ENCODE measurements around the gene KIF19.

The KIF19 gene

GRCh38 chr17:74298778-74299177, 27.2 kb upstream of the KIF19 start:
- no peak for DNase-seq

GRCh38 chr17:74299226-74300009, 26.6 kb upstream of the KIF19 start:
- intact Hi-C loops (cut with DNase I), result loop anchor here (5.0 kb wide), 1 partner anchor 158 kb away; no protein-coding TSS in a partner anchor
- DNase-seq, result peak in 1 of 42 donors; percentile 22

More at GRCh38 chr17:74298778-74299177, 27.2 kb upstream of the KIF19 start:
- intact Hi-C loops (cut with DNase I), result no loop called here

- no peak for DNase-seq
- intact Hi-C loops (cut with DNase I), result loop anchor here (5.0 kb wide), 1 partner anchor 154 kb away; no protein-coding TSS in a partner anchor
Observed at GRCh38 chr17:74303305-74303704, 22.7 kb upstream of the KIF19 start.

GRCh38 chr17:74304184-74304583, 21.8 kb upstream of the KIF19 start:
- no peak for DNase-seq
- intact Hi-C loops (cut with DNase I), result loop anchor here (5.0 kb wide), 1 partner anchor 153 kb away; no protein-coding TSS in a partner anchor

GRCh38 chr17:74305865-74306654, 20.0 kb upstream of the KIF19 start:
- intact Hi-C loops (cut with DNase I), result loop anchor here (2.0 kb wide), 1 partner anchor 55 kb away; the partner anchor contains the start of gene BTBD17
- DNase-seq, result peak in 24 of 42 donors; percentile 10 to 80 (median 47)

GRCh38 chr17:74307984-74308773, 17.8 kb upstream of the KIF19 start:
- DNase-seq, result no peak
- intact Hi-C loops (cut with DNase I), result loop anchor here (2.0 kb wide), 1 partner anchor 53 kb away; the partner anchor contains the start of gene BTBD17

- intact Hi-C loops (cut with DNase I), result loop anchor here (5.0 kb wide), 1 partner anchor 42 kb away; no protein-coding TSS in a partner anchor
- no peak for DNase-seq
Observed at GRCh38 chr17:74309902-74310301, 16.1 kb upstream of the KIF19 start.

- intact Hi-C loops (cut with DNase I), result loop anchor here (5.0 kb wide), 1 partner anchor 37 kb away; no protein-coding TSS in a partner anchor
- DNase-seq, result no peak
Observed at GRCh38 chr17:74314877-74315276, 11.1 kb upstream of the KIF19 start.

GRCh38 chr17:74316220-74316619, 9.8 kb upstream of the KIF19 start:
- no peak for DNase-seq

GRCh38 chr17:74317071-74317470, 9.0 kb upstream of the KIF19 start:
- intact Hi-C loops (cut with DNase I), result no loop called here
- no peak for DNase-seq

More at GRCh38 chr17:74316220-74316619, 9.8 kb upstream of the KIF19 start:
- intact Hi-C loops (cut with DNase I), result no loop called here

- no peak for DNase-seq
- intact Hi-C loops (cut with DNase I), result no loop called here
Observed at GRCh38 chr17:74318391-74318790, 7.6 kb upstream of the KIF19 start.

GRCh38 chr17:74324521-74324920, 1.5 kb upstream of the KIF19 start:
- intact Hi-C loops (cut with DNase I), result no loop called here

GRCh38 chr17:74325376-74325742, 667 bp upstream of the KIF19 start:
- intact Hi-C loops (cut with DNase I), result no loop called here
- peak in 10 of 42 donors; percentile 19 to 53 (median 28) for DNase-seq

More at GRCh38 chr17:74324521-74324920, 1.5 kb upstream of the KIF19 start:
- DNase-seq, result no peak

GRCh38 chr17:74326506-74326905, 480 bp downstream of the KIF19 start:
- DNase-seq, result no peak
- intact Hi-C loops (cut with DNase I), result no loop called here

- intact Hi-C loops (cut with DNase I), result no loop called here
- no peak for DNase-seq
Observed at GRCh38 chr17:74328487-74328886, 2.5 kb downstream of the KIF19 start.

- intact Hi-C loops (cut with DNase I), result no loop called here
- DNase-seq, result no peak
Observed at GRCh38 chr17:74329378-74329777, 3.4 kb downstream of the KIF19 start.

GRCh38 chr17:74330446-74330845, 4.4 kb downstream of the KIF19 start:
- DNase-seq, result peak; percentile 35 to 93 (median 77)
- intact Hi-C loops (cut with DNase I), result no loop called here

- intact Hi-C loops (cut with DNase I), result no loop called here
- DNase-seq, result no peak
Observed at GRCh38 chr17:74332017-74332650, 6.1 kb downstream of the KIF19 start.
